ENCODE results near the gene CCDC177. TPM values are rescaled to one million over a fixed set of nuclear protein-coding genes. Genes with fewer than 3 reads are reported as not detected.

The CCDC177 gene
- total and polyA plus RNA-seq, 9 of the 15 experiments (the other 6 are each of a cell fraction or from before 2014, with no cell fraction given): not detected

DNA sequence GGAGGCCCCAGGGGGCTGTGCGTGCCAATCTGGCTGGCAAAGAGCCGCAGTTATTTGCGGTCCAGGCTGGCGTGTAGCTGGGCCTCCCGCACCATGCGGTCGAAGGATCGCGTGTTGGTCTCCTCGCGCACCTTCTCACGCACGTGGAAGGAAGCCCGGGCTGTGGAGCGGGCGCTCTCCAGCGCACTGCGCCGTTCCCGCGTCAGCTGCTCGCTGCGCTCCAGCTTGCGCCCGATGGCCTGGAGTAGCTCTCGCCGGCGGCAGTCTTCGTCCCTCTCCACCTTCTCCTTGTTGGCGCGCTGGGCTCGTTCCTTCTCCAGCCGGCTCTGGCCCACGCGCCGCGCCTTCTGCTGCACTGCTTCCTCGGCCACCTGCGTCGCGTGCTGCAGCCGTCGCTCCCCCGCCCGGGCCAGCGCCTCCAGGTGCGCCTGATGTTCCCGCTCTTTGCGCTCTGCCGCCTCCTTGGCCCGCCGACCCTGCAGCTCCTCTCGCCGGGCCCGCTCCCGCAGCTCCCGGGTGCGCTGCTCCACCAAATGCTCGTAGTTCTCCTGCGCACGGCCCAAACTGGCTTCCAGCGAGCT, 3.1 kb downstream of the CCDC177 start (continued):
- TF ChIP-seq DACH1 (IDR thresholded peaks at IDR 0.05; ENCODE audit: partially characterized antibody) (no peak), KLF10 (CRISPR knock-in tag; IDR thresholded peaks at IDR 0.05) (no peak), NEUROD1 (IDR thresholded peaks at IDR 0.05; ENCODE audit: borderline replicate concordance, low read depth, low read length, partially characterized antibody) (no peak), HDAC3 (IDR thresholded peaks at IDR 0.05; ENCODE audit: borderline replicate concordance, partially characterized antibody) (no peak), POLR2AphosphoS2 (IDR thresholded peaks at IDR 0.05; ENCODE audit: low read length) (no peak), DNMT1 (IDR thresholded peaks at IDR 0.05) (no peak), ZNF232 (CRISPR knock-in tag; IDR thresholded peaks at IDR 0.05) (no peak), ZNF316 (IDR thresholded peaks at IDR 0.05) (no peak), MYBL2 (IDR thresholded peaks at IDR 0.05; ENCODE audit: low read depth) (no peak), MYBL2 (CRISPR knock-in tag; IDR thresholded peaks at IDR 0.05; ENCODE audit: borderline replicate concordance) (no peak), ZNF764 (CRISPR knock-in tag; IDR thresholded peaks at IDR 0.05; ENCODE audit: low read depth) (no peak), BRF1 (IDR thresholded peaks at IDR 0.05; ENCODE audit: borderline replicate concordance, extremely low read depth, insufficient read length) (no peak)

DNA sequence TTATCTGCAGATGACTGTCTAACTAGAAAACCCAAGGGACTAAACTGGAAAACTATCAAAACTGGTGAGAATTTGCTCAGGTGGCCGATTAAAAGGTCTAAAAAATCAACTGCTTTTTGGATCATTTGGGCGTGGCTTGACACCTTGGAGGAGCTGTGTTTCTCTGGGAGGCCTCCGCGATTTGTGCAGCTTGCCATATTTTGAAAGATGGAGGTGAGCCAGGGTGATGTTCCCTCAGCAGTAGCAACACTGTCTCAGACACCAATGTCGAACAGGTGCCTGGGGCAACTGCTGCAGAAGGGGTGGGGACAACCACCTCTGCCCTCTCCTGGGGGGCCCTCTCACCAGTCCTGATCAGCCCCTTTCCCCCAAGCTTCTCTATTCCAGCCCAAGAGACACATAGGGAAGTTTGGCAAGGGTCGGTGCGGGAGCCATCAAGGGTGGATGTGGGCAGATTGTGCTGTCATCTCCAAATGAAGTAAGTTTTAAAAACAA, 3.8 kb downstream of the CCDC177 start:
- Histone ChIP-seq H3K9ac (ENCODE audit: insufficient read depth in 1 of 2, low read depth in 2 of 2, low read length in 2 of 2) (no peak overlapping the region), H3K4me2 (ENCODE audit: insufficient read depth, low read length) (no peak overlapping the region), H3K4me1 (replicated peaks in 1 of 2; ENCODE audit: control insufficient read depth in 2 of 2, insufficient read depth in 2 of 2, low read length in 2 of 2) (peaks cover 0 to 17% of the 10 kb centered on the region in 2 experiments; a peak in 2 of 5 replicates), H3K79me2 (ENCODE audit: control insufficient read depth, insufficient read depth, low read length) (no peaks in the 10 kb centered on the region), H3K4me3 (no peak overlapping the region), H3K27me3 (ENCODE audit: control insufficient read depth in 2 of 2, insufficient read depth in 2 of 2, low read length in 2 of 2) (peaks cover 5 to 26% of the 10 kb centered on the region in 2 experiments; a peak in 3 of 5 replicates), H3K9me1 (ENCODE audit: control insufficient read depth, insufficient read depth, low read length) (no peaks in the 10 kb centered on the region), H3K36me3 (ENCODE audit: control insufficient read depth, insufficient read depth, low read length) (no peaks in the 10 kb centered on the region), H2AFZ (ENCODE audit: low read depth, low read length) (no peak overlapping the region), H3K27ac (ENCODE audit: extremely low read depth, low read depth, low read length) (no peak overlapping the region), H3K9me3 (replicated peaks; ENCODE audit: control insufficient read depth, insufficient read depth, low read depth, low read length) (no peaks in the 10 kb centered on the region), H4K20me1 (replicated peaks; ENCODE audit: control insufficient read depth, insufficient read depth, low read length) (no peaks in the 10 kb centered on the region)
- TF ChIP-seq SRSF7 (optimal IDR thresholded peaks at IDR 0.05; ENCODE audit: low read depth, low read length) (no peak), TBP (optimal IDR thresholded peaks at IDR 0.05; ENCODE audit: low read depth, low read length) (no peak)
- TF ChIP-seq, protein P1, sequence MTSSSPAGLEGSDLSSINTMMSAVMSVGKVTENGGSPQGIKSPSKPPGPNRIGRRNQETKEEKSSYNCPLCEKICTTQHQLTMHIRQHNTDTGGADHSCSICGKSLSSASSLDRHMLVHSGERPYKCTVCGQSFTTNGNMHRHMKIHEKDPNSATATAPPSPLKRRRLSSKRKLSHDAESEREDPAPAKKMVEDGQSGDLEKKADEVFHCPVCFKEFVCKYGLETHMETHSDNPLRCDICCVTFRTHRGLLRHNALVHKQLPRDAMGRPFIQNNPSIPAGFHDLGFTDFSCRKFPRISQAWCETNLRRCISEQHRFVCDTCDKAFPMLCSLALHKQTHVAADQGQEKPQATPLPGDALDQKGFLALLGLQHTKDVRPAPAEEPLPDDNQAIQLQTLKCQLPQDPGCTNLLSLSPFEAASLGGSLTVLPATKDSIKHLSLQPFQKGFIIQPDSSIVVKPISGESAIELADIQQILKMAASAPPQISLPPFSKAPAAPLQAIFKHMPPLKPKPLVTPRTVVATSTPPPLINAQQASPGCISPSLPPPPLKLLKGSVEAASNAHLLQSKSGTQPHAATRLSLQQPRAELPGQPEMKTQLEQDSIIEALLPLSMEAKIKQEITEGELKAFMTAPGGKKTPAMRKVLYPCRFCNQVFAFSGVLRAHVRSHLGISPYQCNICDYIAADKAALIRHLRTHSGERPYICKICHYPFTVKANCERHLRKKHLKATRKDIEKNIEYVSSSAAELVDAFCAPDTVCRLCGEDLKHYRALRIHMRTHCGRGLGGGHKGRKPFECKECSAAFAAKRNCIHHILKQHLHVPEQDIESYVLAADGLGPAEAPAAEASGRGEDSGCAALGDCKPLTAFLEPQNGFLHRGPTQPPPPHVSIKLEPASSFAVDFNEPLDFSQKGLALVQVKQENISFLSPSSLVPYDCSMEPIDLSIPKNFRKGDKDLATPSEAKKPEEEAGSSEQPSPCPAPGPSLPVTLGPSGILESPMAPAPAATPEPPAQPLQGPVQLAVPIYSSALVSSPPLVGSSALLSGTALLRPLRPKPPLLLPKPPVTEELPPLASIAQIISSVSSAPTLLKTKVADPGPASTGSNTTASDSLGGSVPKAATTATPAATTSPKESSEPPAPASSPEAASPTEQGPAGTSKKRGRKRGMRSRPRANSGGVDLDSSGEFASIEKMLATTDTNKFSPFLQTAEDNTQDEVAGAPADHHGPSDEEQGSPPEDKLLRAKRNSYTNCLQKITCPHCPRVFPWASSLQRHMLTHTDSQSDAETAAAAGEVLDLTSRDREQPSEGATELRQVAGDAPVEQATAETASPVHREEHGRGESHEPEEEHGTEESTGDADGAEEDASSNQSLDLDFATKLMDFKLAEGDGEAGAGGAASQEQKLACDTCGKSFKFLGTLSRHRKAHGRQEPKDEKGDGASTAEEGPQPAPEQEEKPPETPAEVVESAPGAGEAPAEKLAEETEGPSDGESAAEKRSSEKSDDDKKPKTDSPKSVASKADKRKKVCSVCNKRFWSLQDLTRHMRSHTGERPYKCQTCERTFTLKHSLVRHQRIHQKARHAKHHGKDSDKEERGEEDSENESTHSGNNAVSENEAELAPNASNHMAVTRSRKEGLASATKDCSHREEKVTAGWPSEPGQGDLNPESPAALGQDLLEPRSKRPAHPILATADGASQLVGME (CRISPR knock-in tag; IDR thresholded peaks at IDR 0.05): no peak
- 4% methylated on average over 7 of the region's 7 CpGs for WGBS (ENCODE audit: insufficient coverage, low coverage, missing lambda C conversion rate)
- no peak for FAIRE-seq
- no peak for ATAC-seq
- ChIA-PET CTCF (ENCODE audit: low intra/inter-chr PET ratio) (no interaction called here), POLR2A (interaction anchor here (0.6 to 1.2 kb wide), 3 partner anchors 10 to 1168 kb away, joined by 3 read pairs; no protein-coding TSS in a partner anchor)
- BruUV-seq (replicated peaks): no TSS peak
- DNase-seq (ENCODE audit: extremely low read depth in 1 of 4, low spot score in 3 of 4): no peak
- in situ Hi-C loops (cut with MboI) (loop anchor here (25.0 kb wide), 1 partner anchor 466 kb away; no protein-coding TSS in a partner anchor), intact Hi-C loops (cut with micrococcal nuclease) (loop anchor here (10.0 kb wide), 1 partner anchor 326 kb away; no protein-coding TSS in a partner anchor)
